ENCODE results near the gene GPN1. TPM values are rescaled to one million over a fixed set of nuclear protein-coding genes. Genes with fewer than 3 reads are reported as not detected.
"Not testable (repeated sequence)": the region's sequence is repeated elsewhere in the genome, so short reads cannot be mapped to it uniquely, and the experiment has no call there.

Gene GPN1
- total RNA-seq, 4 donors from 2014 or later: 21.0 to 30.0 (median 25.0) TPM

GRCh38 chr2:27591745-27592144, 37.1 kb upstream of the GPN1 start:
- TF ChIP-seq POLR2A (IDR thresholded peaks at IDR 0.05) (no peak), CTCF (IDR thresholded peaks at IDR 0.05 in 4 of 5, conservative IDR thresholded peaks at IDR 0.05 in 1 of 5) (no peak)
- no peaks in the 10 kb centered on the region for H3K36me3 ChIP-seq
- DNase-seq (no peak), ATAC-seq (no peak)
- no peaks in the 10 kb centered on the region for H3K4me1 ChIP-seq
- peaks cover 0 to 6% (median 0%) of the 10 kb centered on the region in 3 donors for H3K9me3 ChIP-seq
- in situ Hi-C loops (cut with MboI; ENCODE audit: low sequenced_read_pairs in 4 of 4): no loop called here
- H3K27me3 ChIP-seq: no peaks in the 10 kb centered on the region
- H3K27ac ChIP-seq: no peak overlapping the region
- intact Hi-C loops (cut with DNase I; ENCODE audit: low total_unique reads): no loop called here
- no peak overlapping the region for H3K4me3 ChIP-seq

DNA sequence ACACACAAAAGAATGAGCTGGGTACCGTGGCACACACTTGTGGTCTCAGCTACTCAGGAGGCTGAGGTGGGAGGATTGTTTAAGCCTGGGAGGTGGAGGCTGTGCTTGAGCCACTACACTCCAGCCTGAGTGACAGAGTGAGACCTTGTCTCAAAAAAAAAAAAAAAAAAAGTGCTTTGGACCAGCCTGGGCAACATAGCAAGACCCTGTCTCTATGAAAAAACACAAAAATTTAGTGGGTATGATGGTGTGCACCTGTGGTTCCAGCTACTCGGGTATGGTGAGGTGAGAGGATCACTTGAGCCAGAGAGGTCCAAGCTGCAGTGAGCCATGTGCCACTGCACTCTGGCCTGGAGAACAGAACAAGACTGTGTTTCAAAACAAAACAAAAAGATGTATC, 35.6 kb upstream of the GPN1 start:
- Histone ChIP-seq H3K36me3 (no peaks in the 10 kb centered on the region), H3K27me3 (no peaks in the 10 kb centered on the region), H3K4me1 (peaks cover 0 to 5% of the 10 kb centered on the region in 2 donors), H3K4me3 (no peak overlapping the region), H3K9me3 (peaks cover 0 to 6% (median 0%) of the 10 kb centered on the region in 3 donors), H3K27ac (no peak overlapping the region)
- no peak for ATAC-seq
- intact Hi-C loops (cut with DNase I; ENCODE audit: low total_unique reads): no loop called here
- no peak for TF ChIP-seq POLR2A (IDR thresholded peaks at IDR 0.05)
- TF ChIP-seq CTCF (IDR thresholded peaks at IDR 0.05 in 4 of 5, conservative IDR thresholded peaks at IDR 0.05 in 1 of 5): no peak
- DNase-seq: no peak
- in situ Hi-C loops (cut with MboI; ENCODE audit: low sequenced_read_pairs in 4 of 4): no loop called here

- DNase-seq; ATAC-seq; H3K27me3 ChIP-seq; H3K9me3 ChIP-seq; in situ Hi-C loops (cut with MboI; ENCODE audit: low sequenced_read_pairs in 4 of 4); H3K4me3 ChIP-seq; H3K27ac ChIP-seq; H3K4me1 ChIP-seq; intact Hi-C loops (cut with DNase I; ENCODE audit: low total_unique reads); H3K36me3 ChIP-seq: not testable (repeated sequence)
Observed at GRCh38 chr2:27594020-27594703, 34.7 kb upstream of the GPN1 start.

- in situ Hi-C loops (cut with MboI; ENCODE audit: low sequenced_read_pairs in 4 of 4); H3K27me3 ChIP-seq; DNase-seq; H3K36me3 ChIP-seq; H3K9me3 ChIP-seq; H3K4me1 ChIP-seq; ATAC-seq; intact Hi-C loops (cut with DNase I; ENCODE audit: low total_unique reads); H3K4me3 ChIP-seq; H3K27ac ChIP-seq: not testable (repeated sequence)
Observed at GRCh38 chr2:27595412-27595811, 33.4 kb upstream of the GPN1 start.

DNA sequence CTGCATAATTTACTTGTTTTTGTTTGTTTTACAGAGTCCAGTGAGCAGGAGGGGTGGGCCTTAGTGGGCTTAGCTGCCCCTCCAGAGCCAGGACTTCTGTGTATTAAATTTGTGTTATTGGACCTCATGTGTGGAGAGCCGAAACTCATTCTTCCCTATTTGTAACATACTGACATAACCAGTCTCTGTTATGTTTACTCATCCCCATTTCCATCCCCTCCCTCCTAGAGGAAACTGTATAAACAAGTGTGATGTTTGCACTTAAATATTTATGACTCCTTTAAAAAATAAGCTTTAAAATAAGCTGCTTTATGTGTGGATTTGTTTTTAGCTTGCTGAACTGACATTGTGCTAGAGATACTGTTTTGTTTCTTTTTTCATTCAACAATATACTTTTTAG, 32.2 kb upstream of the GPN1 start:
- H3K4me3 ChIP-seq: no peak overlapping the region
- H3K27me3 ChIP-seq: no peaks in the 10 kb centered on the region
- H3K4me1 ChIP-seq: peaks cover 0 to 5% of the 10 kb centered on the region in 2 donors
- in situ Hi-C loops (cut with MboI; ENCODE audit: low sequenced_read_pairs in 4 of 4): no loop called here
- H3K36me3 ChIP-seq: peaks cover 0 to 5% of the 10 kb centered on the region in 2 donors
- peaks cover 0 to 3% (median 0%) of the 10 kb centered on the region in 3 donors for H3K9me3 ChIP-seq
- H3K27ac ChIP-seq: no peak overlapping the region
- intact Hi-C loops (cut with DNase I; ENCODE audit: low total_unique reads): no loop called here
- ATAC-seq: no peak
- no peak for DNase-seq
- TF ChIP-seq CTCF (IDR thresholded peaks at IDR 0.05 in 4 of 5, conservative IDR thresholded peaks at IDR 0.05 in 1 of 5): no peak
- no peak for TF ChIP-seq POLR2A (IDR thresholded peaks at IDR 0.05)

- H3K27ac ChIP-seq: no peak overlapping the region
- H3K27me3 ChIP-seq: no peaks in the 10 kb centered on the region
- H3K36me3 ChIP-seq: peaks cover 0 to 52% of the 10 kb centered on the region in 2 donors
- TF ChIP-seq CTCF (IDR thresholded peaks at IDR 0.05 in 4 of 5, conservative IDR thresholded peaks at IDR 0.05 in 1 of 5) (no peak), POLR2A (IDR thresholded peaks at IDR 0.05) (no peak)
- intact Hi-C loops (cut with DNase I; ENCODE audit: low total_unique reads) (no loop called here), in situ Hi-C loops (cut with MboI; ENCODE audit: low sequenced_read_pairs in 4 of 4) (no loop called here)
- ATAC-seq (no peak), DNase-seq (no peak)
- no peaks in the 10 kb centered on the region for H3K4me1 ChIP-seq
- no peak overlapping the region for H3K4me3 ChIP-seq
- no peaks in the 10 kb centered on the region for H3K9me3 ChIP-seq
Observed at GRCh38 chr2:27606611-27607010, 22.2 kb upstream of the GPN1 start.

Measured in gastrocnemius medialis (tissue), 4 donors.